Heart right ventricle (tissue), 16 donors: ENCODE measurements around the gene PAK1IP1. TPM values are rescaled to one million over a fixed set of nuclear protein-coding genes. Genes with fewer than 3 reads are reported as not detected.
"Not testable (repeated sequence)": the region's sequence is repeated elsewhere in the genome, so short reads cannot be mapped to it uniquely, and the experiment has no call there.

Experiments used
- ATAC-seq, 8 donors: fragments of 200-7000 bp; cut with Tn5 transposase; one replicate each; pipeline ENCODE4 v1.9.1; 2020; ENCODE audit warnings: mild to moderate bottlenecking in 8 of 8, moderate library complexity in 8 of 8, moderate number of reproducible peaks in 1 of 8
- DNase-seq, 2 donors: peaks; one replicate each; pipeline ENCODE4 v3.0.0-alpha.2; 2020
- H3K27ac ChIP-seq, 10 donors: fragments of 200-600 bp; sonication (generic) in 2 of 10; one replicate each; pipeline versions ENCODE4 v1.5.0 to v1.8.0; 2020 to 2022; ENCODE audit warnings: mild to moderate bottlenecking in 3 of 10
- H3K27me3 ChIP-seq, 7 donors: fragments of 200-600 bp; one replicate each; pipeline ENCODE4 v1.8.0; 2021 to 2022; ENCODE audit warnings: mild to moderate bottlenecking in 2 of 7
- H3K36me3 ChIP-seq, 9 donors: fragments of 200-600 bp; sonication (generic) in 1 of 9; one replicate each; pipeline versions ENCODE4 v1.5.0 to v1.8.0; 2020 to 2022; ENCODE audit warnings: mild to moderate bottlenecking in 2 of 9
- H3K4me1 ChIP-seq, 9 donors: fragments of 200-600 bp; sonication (generic) in 1 of 9; one replicate each; pipeline versions ENCODE4 v1.5.0 to v1.8.0; 2020 to 2022; ENCODE audit warnings: mild to moderate bottlenecking in 4 of 9
- H3K4me3 ChIP-seq, 10 donors: fragments of 200-600 bp; sonication (generic) in 2 of 10; one replicate each; pipeline versions ENCODE4 v1.5.0 to v1.8.0; 2020 to 2022; ENCODE audit warnings: mild to moderate bottlenecking in 7 of 10, moderate library complexity in 2 of 10
- H3K9me3 ChIP-seq, 11 donors: fragments of 200-600 bp in 10 of 11; sonication (generic) in 2 of 11; one replicate each; pipeline versions ENCODE4 v1.5.0 to v1.8.0; 2013 to 2022; ENCODE audit warnings: mild to moderate bottlenecking in 2 of 11, control low read depth in 1 of 11, moderate library complexity in 1 of 11
- WGBS, 2 donors: extraction: QIAGEN DNeasy Blood & Tissue Kit; methylation state at CpG; one replicate each; pipeline ENCODE4 v1.1.7; 2013; ENCODE audit warnings: inconsistent platforms in 1 of 2; 5-methylcytosine and 5-hydroxymethylcytosine counted together
- intact Hi-C, 10 donors: fragments of 100-400 bp; cut with DNase I; formaldehyde crosslinking; loops; one replicate each; pipeline versions ENCODE4 v1.11.1 to v1.14.2; 2022
- polyA plus RNA-seq, 2 donors: library from polyadenylated mRNA; stranded (reverse); fragments of 200-250 nt; gene quantifications; one replicate each; pipeline ENCODE4 v1.2.3, GENCODE V29; 2013
- total RNA-seq, 10 donors: library from RNA; stranded (reverse); fragmentation: NEBNext Ultra II Directional in 3 of 10; extraction: Animal tissue kit (Norgen Biotek cat#: 25700) in 3 of 10; gene quantifications; one replicate each; pipeline versions ENCODE4 v1.2.1 to v1.2.4, GENCODE V29; 2021 to 2023
- TF ChIP-seq, protein P1 (sequence below), 9 donors: fragments of 200-600 bp; sonication (generic) in 2 of 9; IDR thresholded peaks; one replicate each; pipeline versions ENCODE4 v1.5.0 to v1.8.0; 2021 to 2022; ENCODE audit warnings: antibody characterized with exemption in 9 of 9, mild to moderate bottlenecking in 5 of 9, moderate library complexity in 1 of 9
- donor health status: Arrhythmogenic right ventricular cardiomyopathy.
- donor health status: ischemic (EF 13 %, LVEDD 7.1; RV severe dilation, severe dysfunction).
- donor health status: healthy with polysubstance abuse.
- donor health status: DM: no; HTN: yes; CAD: no.
- donor health status: DM: no; HTN: no; CAD: no.
- donor health status: ischemic (EF 25% LVEDD 6.9; RV normal size, moderate dysfunction).
- donor health status: ischemic (EF 25% LVEDD 5.7; RV mildly dilated, moderate dysfunction).
- donor health status: healthy.
- donor health status: DM: yes; HTN: yes; CAD: no.
- donor health status: Ischemic cardiomyopathy.
- donor health status: ischemic (EF 35%, LVEDD 5.7; RV mildly dilated, moderate dysfunction).
- donor health status: nonischemic (EF 11% LVEDD 7.7; RV severe dilation, severe dysfunction).
- donor health status: DM: yes; HTN: yes; CAD: no.
- donor health status: PGD.
- donor health status: ischemic (EF 29% LVEDD 5.4; RV normal size, mild dysfunction).
- donor health status: nonischemic (EF 23%, LVEDD 6.1; RV moderate dilation, normal function).

Gene PAK1IP1
- total and polyA plus RNA-seq, 12 donors = 5.8 to 15.7 (median 8.4) TPM

DNA sequence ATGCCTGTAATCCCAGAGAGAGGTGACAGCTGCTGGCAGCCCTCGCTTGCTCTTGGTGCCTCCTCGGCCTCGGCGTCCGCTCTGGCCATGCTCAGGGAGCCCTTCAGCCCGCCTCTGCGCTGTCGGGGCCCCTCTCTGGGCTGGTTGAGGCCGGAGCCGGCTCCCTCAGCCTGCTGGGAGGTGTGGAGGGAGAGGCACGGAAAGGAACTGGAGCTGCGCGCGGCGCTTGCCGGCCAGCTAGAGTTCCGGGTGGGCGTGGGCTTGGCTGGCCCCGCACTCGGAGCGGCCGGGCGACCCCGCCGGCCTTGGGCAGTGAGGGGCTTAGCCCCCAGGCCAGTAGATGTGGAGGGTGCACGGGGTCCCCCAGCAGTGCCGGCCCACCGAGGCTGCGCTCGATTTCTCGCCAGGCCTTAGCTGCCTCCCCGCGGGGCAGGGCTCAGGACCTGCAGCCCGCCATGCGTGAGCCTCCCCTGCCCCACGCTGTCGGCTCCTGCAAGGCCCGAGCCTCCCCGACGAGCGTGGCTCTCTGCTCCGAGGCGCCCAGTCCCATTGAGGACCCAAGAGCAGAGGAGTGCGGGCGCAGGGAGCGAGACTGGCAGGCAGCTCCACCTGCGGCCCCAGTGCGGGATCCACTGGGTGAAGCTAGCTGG lies 34.9 kb upstream of the PAK1IP1 start:
- H3K27ac ChIP-seq = peak overlapping the region in 2 of 10 donors; percentile 30 to 35
- peak in 4 of 8 donors; percentile 33 to 71 (median 66) for ATAC-seq

DNA sequence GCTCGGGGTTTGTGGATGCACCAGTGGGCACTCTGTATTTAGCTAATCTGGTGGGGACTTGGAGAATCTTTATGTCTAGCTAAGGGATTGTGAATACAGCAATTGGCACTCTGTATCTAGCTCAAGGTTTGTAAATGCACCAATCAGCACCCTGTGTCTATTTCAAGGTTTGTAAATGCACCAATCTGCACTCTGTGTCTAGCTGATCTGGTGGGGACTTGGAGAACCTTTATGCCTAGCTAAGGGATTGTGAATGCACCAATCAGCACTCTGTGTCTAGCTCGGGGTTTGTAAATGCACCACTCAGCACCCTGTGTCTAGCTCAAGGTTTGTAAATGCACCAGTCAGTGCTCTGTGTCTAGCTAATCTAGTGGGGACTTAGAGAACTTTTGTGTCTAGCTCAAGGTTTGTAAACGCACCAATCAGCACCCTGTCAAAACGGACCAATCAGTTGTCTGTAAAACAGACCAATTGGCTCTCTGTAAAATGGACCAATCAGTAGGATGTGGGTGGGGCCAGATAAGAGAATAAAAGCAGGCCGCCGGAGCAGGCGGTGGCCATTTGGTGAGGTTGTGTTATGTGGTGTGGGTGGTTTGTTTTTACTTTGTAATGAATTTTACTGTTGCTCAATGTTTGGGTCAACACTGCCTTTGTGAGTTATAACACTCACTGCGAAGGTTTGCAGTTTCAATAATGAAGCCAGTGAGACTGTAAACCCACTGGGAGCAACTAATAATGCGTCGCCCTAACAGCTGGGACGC lies 34.2 kb upstream of the PAK1IP1 start:
- H3K4me3 ChIP-seq, H3K36me3 ChIP-seq, DNase-seq, H3K4me1 ChIP-seq, H3K27me3 ChIP-seq, H3K27ac ChIP-seq, ATAC-seq, intact Hi-C loops: not testable (repeated sequence)
- WGBS, 2 donors = 89 to 94% methylated on average over 11 of the region's 11 CpGs
- peaks cover 0 to 13% (median 0%) of the 10 kb centered on the region in 11 donors for H3K9me3 ChIP-seq

More for the DNA sequence above, 34.9 kb upstream of the PAK1IP1 start:
- peaks cover 0 to 9% (median 0%) of the 10 kb centered on the region in 11 donors for H3K9me3 ChIP-seq
- H3K27me3 ChIP-seq = no peaks in the 10 kb centered on the region
- H3K4me3 ChIP-seq = peak overlapping the region in 8 of 10 donors; percentile 25 to 48 (median 42)
- no peaks in the 10 kb centered on the region for H3K36me3 ChIP-seq
- WGBS, 2 donors = 74 to 75% methylated on average over 47 to 48 of the region's 48 CpGs
- peak in 1 of 2 donors; percentile 20 for DNase-seq
- TF ChIP-seq, protein P1, sequence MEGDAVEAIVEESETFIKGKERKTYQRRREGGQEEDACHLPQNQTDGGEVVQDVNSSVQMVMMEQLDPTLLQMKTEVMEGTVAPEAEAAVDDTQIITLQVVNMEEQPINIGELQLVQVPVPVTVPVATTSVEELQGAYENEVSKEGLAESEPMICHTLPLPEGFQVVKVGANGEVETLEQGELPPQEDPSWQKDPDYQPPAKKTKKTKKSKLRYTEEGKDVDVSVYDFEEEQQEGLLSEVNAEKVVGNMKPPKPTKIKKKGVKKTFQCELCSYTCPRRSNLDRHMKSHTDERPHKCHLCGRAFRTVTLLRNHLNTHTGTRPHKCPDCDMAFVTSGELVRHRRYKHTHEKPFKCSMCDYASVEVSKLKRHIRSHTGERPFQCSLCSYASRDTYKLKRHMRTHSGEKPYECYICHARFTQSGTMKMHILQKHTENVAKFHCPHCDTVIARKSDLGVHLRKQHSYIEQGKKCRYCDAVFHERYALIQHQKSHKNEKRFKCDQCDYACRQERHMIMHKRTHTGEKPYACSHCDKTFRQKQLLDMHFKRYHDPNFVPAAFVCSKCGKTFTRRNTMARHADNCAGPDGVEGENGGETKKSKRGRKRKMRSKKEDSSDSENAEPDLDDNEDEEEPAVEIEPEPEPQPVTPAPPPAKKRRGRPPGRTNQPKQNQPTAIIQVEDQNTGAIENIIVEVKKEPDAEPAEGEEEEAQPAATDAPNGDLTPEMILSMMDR (IDR thresholded peaks at IDR 0.05) = no peak
- intact Hi-C loops = no loop called here
- H3K4me1 ChIP-seq = peaks cover 0 to 11% (median 0%) of the 10 kb centered on the region in 9 donors

DNA sequence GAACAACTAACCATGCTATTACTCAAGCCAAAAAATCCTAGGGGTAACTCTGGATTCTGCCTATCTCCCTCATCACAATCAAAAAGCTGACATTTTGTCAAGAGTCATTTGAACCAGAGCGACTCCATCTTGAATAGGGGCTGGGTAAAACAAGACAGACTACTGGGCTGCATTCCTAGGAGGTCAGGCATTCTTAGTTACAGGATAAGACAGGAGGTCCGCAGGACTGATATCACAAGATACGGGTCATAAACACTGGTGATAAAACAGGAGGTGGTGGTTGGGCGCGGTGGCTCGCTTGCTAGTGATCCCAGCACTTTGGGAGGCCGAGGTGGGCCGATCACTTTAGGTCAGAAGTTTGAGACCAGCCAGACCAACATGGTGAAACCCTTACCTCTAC lies 32.6 kb upstream of the PAK1IP1 start:
- no peak for DNase-seq
- Histone ChIP-seq H3K27ac (no peak overlapping the region), H3K36me3 (no peaks in the 10 kb centered on the region), H3K9me3 (peaks cover 0 to 13% (median 0%) of the 10 kb centered on the region in 11 donors), H3K4me3 (no peak overlapping the region), H3K4me1 (no peaks in the 10 kb centered on the region), H3K27me3 (no peaks in the 10 kb centered on the region)
- intact Hi-C loops = no loop called here
- WGBS, 2 donors = 74 to 79% methylated on average over 8 of the region's 8 CpGs
- TF ChIP-seq, protein P1 (IDR thresholded peaks at IDR 0.05) = no peak
- no peak for ATAC-seq

DNA sequence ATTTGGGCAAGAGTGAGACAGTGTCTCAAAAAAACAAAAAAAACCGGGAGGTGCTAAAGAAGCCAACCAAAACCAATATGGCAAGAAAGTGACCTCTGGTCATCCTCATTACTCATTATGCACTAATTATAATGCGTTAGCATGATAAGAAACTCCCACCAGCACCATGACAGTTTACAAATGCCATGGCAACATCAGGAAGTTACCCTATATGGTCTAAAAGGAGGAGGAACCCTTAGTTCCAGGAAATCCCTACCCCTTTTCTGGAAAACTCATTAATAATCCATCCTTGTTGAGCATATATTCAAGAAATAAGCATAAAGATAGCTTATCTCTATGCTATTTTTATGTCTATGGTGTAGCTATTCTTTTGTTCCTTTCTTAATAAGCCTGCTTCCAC lies 32.0 kb upstream of the PAK1IP1 start:
- 74 to 84% methylated on average over 2 of the region's 2 CpGs for WGBS, 2 donors
- DNase-seq (no peak), ATAC-seq (no peak)
- no peak overlapping the region for H3K27ac ChIP-seq
- TF ChIP-seq, protein P1 (IDR thresholded peaks at IDR 0.05) = no peak
- no peaks in the 10 kb centered on the region for H3K4me1 ChIP-seq
- H3K4me3 ChIP-seq = no peak overlapping the region
- H3K27me3 ChIP-seq = no peaks in the 10 kb centered on the region
- intact Hi-C loops = no loop called here
- no peaks in the 10 kb centered on the region for H3K36me3 ChIP-seq
- H3K9me3 ChIP-seq = peaks cover 0 to 13% (median 0%) of the 10 kb centered on the region in 11 donors

DNA sequence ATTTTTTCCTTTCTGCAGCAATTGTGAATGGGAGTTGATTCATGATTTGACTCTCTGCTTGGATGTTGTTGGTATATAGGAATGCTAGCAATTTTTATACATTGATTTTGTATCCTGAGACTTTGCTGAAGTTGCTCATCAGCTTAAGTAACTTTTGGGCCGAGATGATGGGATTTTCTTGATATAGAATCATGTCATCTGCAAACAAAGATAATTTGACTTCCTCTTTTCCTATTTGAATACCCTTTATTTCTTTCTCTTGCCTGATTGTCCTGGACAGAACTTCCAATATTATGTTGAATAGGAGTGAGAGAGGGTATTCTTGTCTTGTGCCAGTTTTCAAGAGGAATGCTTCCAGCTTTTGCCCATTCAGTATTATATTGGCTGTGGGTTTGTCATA lies 29.2 kb upstream of the PAK1IP1 start:
- DNase-seq, H3K4me3 ChIP-seq, intact Hi-C loops, ATAC-seq, H3K36me3 ChIP-seq, H3K27ac ChIP-seq, H3K4me1 ChIP-seq, H3K27me3 ChIP-seq: not testable (repeated sequence)
- 65 to 82% methylated on average over 1 of the region's 1 CpG for WGBS, 2 donors
- peaks cover 0 to 13% (median 0%) of the 10 kb centered on the region in 11 donors for H3K9me3 ChIP-seq
